ENCODE results near the gene XPR1.

GRCh38 chr1:180928331-180929230, 296.8 kb downstream of the XPR1 start:
- TF ChIP-seq CTCF (IDR thresholded peaks at IDR 0.05) (no peak), EZH2 (IDR thresholded peaks at IDR 0.05; ENCODE audit: borderline replicate concordance, insufficient read depth, low read depth, low read length, poor library complexity, severe bottlenecking) (no peak)

All from B cell (primary cell).